ENCODE measurements around the gene PPA2. TPM values are rescaled to one million over a fixed set of nuclear protein-coding genes. Genes with fewer than 3 reads are reported as not detected.
A peak's percentile ranks its signal among the peaks of the same experiment; 100 is the strongest.

Gene PPA2
- total RNA-seq (10 to 100 TPM; 67.7 to 77.8 TPM), polyA plus RNA-seq (100 to 1,000 TPM; 117 to 155 (median 130) TPM), total RNA-seq (39.2 to 81.5 (median 54.3) reads per million in 6 experiments)

- Mint-ChIP-seq H3K4me3 (peak within 1 kb of the TSS; percentile 90 to 99 (median 98)), H3K27ac (peak within 1 kb of the TSS; percentile 86 to 100 (median 99)), H3K36me3 (peaks cover 0 to 4% (median 0%) of the 10 kb centered on the region in 3 donors), H3K4me1 (peaks cover 13 to 49% (median 41%) of the 10 kb centered on the region in 4 donors), H3K27me3 (peaks cover 0 to 3% (median 0%) of the 10 kb centered on the region in 5 donors), H3K9me3 (no peaks in the 10 kb centered on the region)
- DNase-seq (peak; percentile 56 to 87 (median 80)), ATAC-seq (peak; percentile 78 to 83)
- POLR2A ChIA-PET: interaction anchor here (0.6 to 2.5 kb wide), 10 partner anchors 40 to 626 kb away, joined by 3 to 19 read pairs (median 4); partner anchors contain the start of genes GSTCD, INTS12 and TET2
These were observed at the start of gene PPA2 for GRCh38 chr4:105473324-105474098. PPA2 (minus strand) TSS chr4:105474062; CDS start chr4:105474050, 12 bp downstream.

GRCh38 chr4:105520819-105521790, 47.2 kb upstream of the PPA2 start:
- DNase-seq (peak in 4 of 10 donors; percentile 2 to 23 (median 5)), ATAC-seq (no peak)
- Mint-ChIP-seq H3K36me3 (no peaks in the 10 kb centered on the region), H3K4me1 (no peaks in the 10 kb centered on the region), H3K27me3 (peaks cover 4 to 25% (median 12%) of the 10 kb centered on the region in 5 donors), H3K4me3 (no peak overlapping the region), H3K27ac (no peak overlapping the region), H3K9me3 (peaks cover 0 to 6% (median 0%) of the 10 kb centered on the region in 9 donors)
- POLR2A ChIA-PET: no interaction called here

- no peak for DNase-seq
- Mint-ChIP-seq H3K4me1 (no peaks in the 10 kb centered on the region), H3K4me3 (no peak overlapping the region), H3K36me3 (peaks cover 0 to 13% (median 0%) of the 10 kb centered on the region in 3 donors), H3K27ac (no peak overlapping the region), H3K27me3 (peaks cover 0 to 18% (median 3%) of the 10 kb centered on the region in 5 donors), H3K9me3 (peaks cover 0 to 21% (median 7%) of the 10 kb centered on the region in 9 donors)
- no peak for ATAC-seq
- POLR2A ChIA-PET: no interaction called here
These were observed 36.4 kb upstream of the PPA2 start for GRCh38 chr4:105510245-105510644.

- DNase-seq: no peak
- H3K36me3 Mint-ChIP-seq: peaks cover 0 to 13% (median 0%) of the 10 kb centered on the region in 3 donors
- H3K27ac Mint-ChIP-seq: no peak overlapping the region
- no peak for ATAC-seq
- no peaks in the 10 kb centered on the region for H3K4me1 Mint-ChIP-seq
- H3K27me3 Mint-ChIP-seq: peaks cover 0 to 18% (median 3%) of the 10 kb centered on the region in 5 donors
- H3K9me3 Mint-ChIP-seq: peaks cover 0 to 15% (median 3%) of the 10 kb centered on the region in 9 donors
- no peak overlapping the region for H3K4me3 Mint-ChIP-seq
- POLR2A ChIA-PET: no interaction called here
These were observed 35.9 kb upstream of the PPA2 start for GRCh38 chr4:105509714-105510113.

GRCh38 chr4:105509291-105509690, 35.4 kb upstream of the PPA2 start:
- POLR2A ChIA-PET: no interaction called here
- ATAC-seq: no peak
- H3K9me3 Mint-ChIP-seq: peaks cover 0 to 12% (median 3%) of the 10 kb centered on the region in 9 donors

GRCh38 chr4:105504744-105505143, 30.9 kb upstream of the PPA2 start:
- Mint-ChIP-seq H3K36me3 (no peaks in the 10 kb centered on the region), H3K27ac (no peak overlapping the region), H3K4me3 (no peak overlapping the region), H3K4me1 (no peaks in the 10 kb centered on the region), H3K27me3 (peaks cover 0 to 11% (median 3%) of the 10 kb centered on the region in 5 donors), H3K9me3 (no peaks in the 10 kb centered on the region)
- ATAC-seq (no peak), DNase-seq (no peak)
- POLR2A ChIA-PET: no interaction called here

More at GRCh38 chr4:105509291-105509690, 35.4 kb upstream of the PPA2 start:
- Mint-ChIP-seq H3K27me3 (peaks cover 0 to 18% (median 3%) of the 10 kb centered on the region in 5 donors), H3K4me3 (no peak overlapping the region), H3K27ac (no peak overlapping the region), H3K36me3 (peaks cover 0 to 11% (median 0%) of the 10 kb centered on the region in 3 donors), H3K4me1 (no peaks in the 10 kb centered on the region)
- DNase-seq: no peak

- Mint-ChIP-seq H3K27ac (no peak overlapping the region), H3K4me1 (no peaks in the 10 kb centered on the region), H3K4me3 (no peak overlapping the region), H3K36me3 (no peaks in the 10 kb centered on the region), H3K9me3 (no peaks in the 10 kb centered on the region), H3K27me3 (peaks cover 0 to 8% (median 4%) of the 10 kb centered on the region in 5 donors)
- ATAC-seq (no peak), DNase-seq (no peak)
- POLR2A ChIA-PET: no interaction called here
These were observed 29.6 kb upstream of the PPA2 start for GRCh38 chr4:105503484-105503883.

- Mint-ChIP-seq H3K27ac (no peak overlapping the region), H3K36me3 (no peaks in the 10 kb centered on the region), H3K4me3 (no peak overlapping the region), H3K4me1 (no peaks in the 10 kb centered on the region), H3K9me3 (peaks cover 0 to 7% (median 3%) of the 10 kb centered on the region in 9 donors), H3K27me3 (peaks cover 14 to 40% (median 18%) of the 10 kb centered on the region in 5 donors)
- no peak for DNase-seq
- no peak for ATAC-seq
- POLR2A ChIA-PET: no interaction called here
These were observed 23.0 kb upstream of the PPA2 start for GRCh38 chr4:105496899-105497298.

GRCh38 chr4:105495667-105496066, 21.8 kb upstream of the PPA2 start:
- Mint-ChIP-seq H3K4me1 (no peaks in the 10 kb centered on the region), H3K36me3 (no peaks in the 10 kb centered on the region), H3K9me3 (peaks cover 0 to 7% (median 3%) of the 10 kb centered on the region in 9 donors), H3K27ac (no peak overlapping the region), H3K4me3 (no peak overlapping the region), H3K27me3 (peaks cover 13 to 36% (median 17%) of the 10 kb centered on the region in 5 donors)
- ATAC-seq (no peak), DNase-seq (no peak)
- POLR2A ChIA-PET: no interaction called here

GRCh38 chr4:105490523-105490922, 16.7 kb upstream of the PPA2 start:
- DNase-seq (no peak), ATAC-seq (no peak)
- Mint-ChIP-seq H3K9me3 (peaks cover 0 to 28% (median 14%) of the 10 kb centered on the region in 9 donors), H3K36me3 (peaks cover 0 to 14% (median 4%) of the 10 kb centered on the region in 3 donors), H3K27me3 (peaks cover 14 to 19% (median 15%) of the 10 kb centered on the region in 5 donors), H3K4me3 (no peak overlapping the region), H3K27ac (no peak overlapping the region), H3K4me1 (no peaks in the 10 kb centered on the region)
- POLR2A ChIA-PET: no interaction called here

GRCh38 chr4:105483840-105484239, 10.0 kb upstream of the PPA2 start:
- Mint-ChIP-seq H3K4me1 (no peaks in the 10 kb centered on the region), H3K4me3 (no peak overlapping the region), H3K27me3 (peaks cover 0 to 8% (median 5%) of the 10 kb centered on the region in 5 donors), H3K9me3 (peaks cover 0 to 15% (median 7%) of the 10 kb centered on the region in 9 donors), H3K36me3 (peaks cover 0 to 9% (median 2%) of the 10 kb centered on the region in 3 donors), H3K27ac (no peak overlapping the region)
- no peak for ATAC-seq
- no peak for DNase-seq
- POLR2A ChIA-PET: no interaction called here

GRCh38 chr4:105474099-105474518, 247 bp upstream of the PPA2 start:
- ATAC-seq (no peak), DNase-seq (peak in 2 of 10 donors; percentile 82 to 86)
- H3K36me3 Mint-ChIP-seq: peaks cover 0 to 4% (median 0%) of the 10 kb centered on the region in 3 donors
- H3K9me3 Mint-ChIP-seq: no peaks in the 10 kb centered on the region
- H3K4me3 Mint-ChIP-seq: peak overlapping the region; percentile 90 to 99 (median 98)
- H3K27ac Mint-ChIP-seq: peak overlapping the region; percentile 45 to 100 (median 99)
- POLR2A ChIA-PET: interaction anchor here (1.0 to 2.5 kb wide), 8 partner anchors 40 to 563 kb away, joined by 3 to 19 read pairs (median 6); partner anchors contain the start of genes GSTCD, INTS12 and TET2
- peaks cover 10 to 43% (median 36%) of the 10 kb centered on the region in 4 donors for H3K4me1 Mint-ChIP-seq
- peaks cover 0 to 3% (median 0%) of the 10 kb centered on the region in 5 donors for H3K27me3 Mint-ChIP-seq

Measured in naive thymus-derived CD8-positive, alpha-beta T cell (primary cell).